HEK293 (cell line): ENCODE measurements around the gene DENND10.
A peak's percentile ranks its signal among the peaks of the same experiment; 100 is the strongest.

Experiments
- GLI4 ChIP-seq: fragments of 450-650 bp; formaldehyde crosslinking; IDR thresholded peaks from 2 replicates; pipeline ENCODE4 v1.5.1; 2016; ENCODE audit warnings: missing biosample characterization, missing genetic modification characterization
- SP3 ChIP-seq: fragments of 450-650 bp; formaldehyde crosslinking; IDR thresholded peaks from 2 replicates; pipeline ENCODE4 v1.5.1; 2016; ENCODE audit warnings: missing biosample characterization, missing genetic modification characterization
- TRIM28 ChIP-seq: IDR thresholded peaks from 2 replicates; pipeline ENCODE4 v1.6.1; 2011; ENCODE audit warnings: low read length, control low read depth, borderline replicate concordance
- ZBTB17 ChIP-seq: fragments of 450-650 bp; formaldehyde crosslinking; IDR thresholded peaks from 2 replicates; pipeline ENCODE4 v1.5.1; 2016; ENCODE audit warnings: missing biosample characterization, missing genetic modification characterization
- ZBTB20 ChIP-seq: fragments of 450-650 bp; formaldehyde crosslinking; IDR thresholded peaks from 2 replicates; pipeline ENCODE4 v1.5.1; 2016; ENCODE audit warnings: missing biosample characterization, missing genetic modification characterization
- ZBTB48 ChIP-seq: fragments of 450-650 bp; formaldehyde crosslinking; IDR thresholded peaks from 2 replicates; pipeline ENCODE4 v1.5.1; 2016; ENCODE audit warnings: missing biosample characterization, missing genetic modification characterization
- ZFP37 ChIP-seq: fragments of 450-650 bp; formaldehyde crosslinking; IDR thresholded peaks from 2 replicates; pipeline ENCODE4 v1.5.1; 2016; ENCODE audit warnings: missing biosample characterization, missing genetic modification characterization
- ZIC2 ChIP-seq: fragments of 450-650 bp; formaldehyde crosslinking; IDR thresholded peaks from 2 replicates; pipeline ENCODE4 v1.5.1; 2016; ENCODE audit warnings: missing biosample characterization, missing genetic modification characterization
- ZNF133 ChIP-seq: fragments of 450-650 bp; formaldehyde crosslinking; IDR thresholded peaks from 2 replicates; pipeline ENCODE4 v1.5.1; 2016; ENCODE audit warnings: missing biosample characterization, missing genetic modification characterization
- ZNF140 ChIP-seq: fragments of 450-650 bp; formaldehyde crosslinking; IDR thresholded peaks from 2 replicates; pipeline ENCODE4 v1.5.1; 2016; ENCODE audit warnings: missing biosample characterization, missing genetic modification characterization
- ZNF223 ChIP-seq: fragments of 450-650 bp; formaldehyde crosslinking; IDR thresholded peaks from 2 replicates; pipeline ENCODE4 v1.5.1; 2016; ENCODE audit warnings: missing biosample characterization, missing genetic modification characterization
- ZNF266 ChIP-seq: fragments of 450-650 bp; formaldehyde crosslinking; IDR thresholded peaks from 2 replicates; pipeline ENCODE4 v1.5.1; 2016; ENCODE audit warnings: missing biosample characterization, missing genetic modification characterization, low read depth
- ZNF350 ChIP-seq: fragments of 450-650 bp; formaldehyde crosslinking; IDR thresholded peaks from 2 replicates; pipeline ENCODE4 v1.5.0; 2017; ENCODE audit warnings: missing biosample characterization, mild to moderate bottlenecking, missing genetic modification characterization
- ZNF391 ChIP-seq: fragments of 450-650 bp; formaldehyde crosslinking; IDR thresholded peaks from 2 replicates; pipeline ENCODE4 v1.5.1; 2016; ENCODE audit warnings: low read depth, missing biosample characterization, missing genetic modification characterization, borderline replicate concordance
- ZNF423 ChIP-seq: fragments of 450-650 bp; formaldehyde crosslinking; IDR thresholded peaks from 2 replicates; pipeline ENCODE4 v1.5.1; 2016; ENCODE audit warnings: missing biosample characterization, missing genetic modification characterization
- ZNF501 ChIP-seq: fragments of 450-650 bp; formaldehyde crosslinking; IDR thresholded peaks from 2 replicates; pipeline ENCODE4 v1.5.1; 2016; ENCODE audit warnings: missing biosample characterization, missing genetic modification characterization
- ZNF510 ChIP-seq: fragments of 450-650 bp; formaldehyde crosslinking; IDR thresholded peaks from 2 replicates; pipeline ENCODE4 v1.5.1; 2018; ENCODE audit warnings: mild to moderate bottlenecking, missing genetic modification characterization, missing biosample characterization; ENCODE audit not compliant: insufficient replicate concordance
- ZNF529 ChIP-seq: fragments of 450-650 bp; formaldehyde crosslinking; IDR thresholded peaks from 2 replicates; pipeline ENCODE4 v1.5.1; 2017; ENCODE audit warnings: missing genetic modification characterization, missing biosample characterization; ENCODE audit not compliant: insufficient replicate concordance
- ZNF585B ChIP-seq: fragments of 450-650 bp; formaldehyde crosslinking; IDR thresholded peaks from 2 replicates; pipeline ENCODE4 v1.5.1; 2016; ENCODE audit warnings: missing biosample characterization, missing genetic modification characterization
- ZNF624 ChIP-seq: fragments of 450-650 bp; formaldehyde crosslinking; IDR thresholded peaks from 2 replicates; pipeline ENCODE4 v1.5.1; 2017; ENCODE audit warnings: missing biosample characterization, missing genetic modification characterization
- ZNF654 ChIP-seq: fragments of 450-650 bp; formaldehyde crosslinking; IDR thresholded peaks from 2 replicates; pipeline ENCODE4 v1.5.1; 2016; ENCODE audit warnings: low read depth, missing biosample characterization, missing genetic modification characterization
- ZNF658 ChIP-seq: fragments of 450-650 bp; formaldehyde crosslinking; IDR thresholded peaks from 2 replicates; pipeline ENCODE4; 2016; ENCODE audit warnings: missing biosample characterization, missing genetic modification characterization
- ZNF660 ChIP-seq: fragments of 450-650 bp; IDR thresholded peaks from 2 replicates; pipeline ENCODE4 v1.5.1; 2018; ENCODE audit warnings: missing biosample characterization, mild to moderate bottlenecking, missing genetic modification characterization
- ZNF670 ChIP-seq: fragments of 450-650 bp; formaldehyde crosslinking; IDR thresholded peaks from 2 replicates; pipeline ENCODE4 v1.5.1; 2016; ENCODE audit warnings: missing biosample characterization, missing genetic modification characterization, low read depth
- ZNF707 ChIP-seq: fragments of 450-650 bp; formaldehyde crosslinking; IDR thresholded peaks from 2 replicates; pipeline ENCODE4 v1.5.1; 2016; ENCODE audit warnings: missing biosample characterization, missing genetic modification characterization
- ZNF777 ChIP-seq: fragments of 450-650 bp; formaldehyde crosslinking; IDR thresholded peaks from 2 replicates; pipeline ENCODE4 v1.5.1; 2017; ENCODE audit warnings: missing biosample characterization, missing genetic modification characterization, borderline replicate concordance
- ZNF791 ChIP-seq: fragments of 450-650 bp; formaldehyde crosslinking; IDR thresholded peaks from 2 replicates; pipeline ENCODE4 v1.5.1; 2016; ENCODE audit warnings: missing biosample characterization, missing genetic modification characterization
- ZNF830 ChIP-seq: fragments of 450-650 bp; IDR thresholded peaks from 2 replicates; pipeline ENCODE4 v1.5.0; 2018; ENCODE audit warnings: missing biosample characterization, missing genetic modification characterization, low read depth, mild to moderate bottlenecking, moderate library complexity
- TF ChIP-seq, protein P1 (sequence below): fragments of 450-650 bp; formaldehyde crosslinking; IDR thresholded peaks from 2 replicates; pipeline ENCODE4 v1.5.1; 2016; ENCODE audit warnings: missing biosample characterization, missing genetic modification characterization
- TF ChIP-seq, protein P2 (sequence below): fragments of 450-650 bp; formaldehyde crosslinking; IDR thresholded peaks from 2 replicates; pipeline ENCODE4 v1.5.1; 2017; ENCODE audit warnings: missing biosample characterization, missing genetic modification characterization
- TF ChIP-seq, protein P3 (sequence below): fragments of 450-650 bp; formaldehyde crosslinking; IDR thresholded peaks from 2 replicates; pipeline ENCODE4 v1.5.1; 2017; ENCODE audit warnings: missing biosample characterization, missing genetic modification characterization
- TF ChIP-seq, protein P4 (sequence below): fragments of 450-650 bp; formaldehyde crosslinking; IDR thresholded peaks from 2 replicates; pipeline ENCODE4 v1.5.1; 2016; ENCODE audit warnings: missing biosample characterization, missing genetic modification characterization
- TF ChIP-seq, protein P5 (sequence below): fragments of 450-650 bp; IDR thresholded peaks from 2 replicates; pipeline ENCODE4 v1.5.1; 2018; ENCODE audit warnings: missing biosample characterization, mild to moderate bottlenecking, missing genetic modification characterization

Gene DENND10

DNA sequence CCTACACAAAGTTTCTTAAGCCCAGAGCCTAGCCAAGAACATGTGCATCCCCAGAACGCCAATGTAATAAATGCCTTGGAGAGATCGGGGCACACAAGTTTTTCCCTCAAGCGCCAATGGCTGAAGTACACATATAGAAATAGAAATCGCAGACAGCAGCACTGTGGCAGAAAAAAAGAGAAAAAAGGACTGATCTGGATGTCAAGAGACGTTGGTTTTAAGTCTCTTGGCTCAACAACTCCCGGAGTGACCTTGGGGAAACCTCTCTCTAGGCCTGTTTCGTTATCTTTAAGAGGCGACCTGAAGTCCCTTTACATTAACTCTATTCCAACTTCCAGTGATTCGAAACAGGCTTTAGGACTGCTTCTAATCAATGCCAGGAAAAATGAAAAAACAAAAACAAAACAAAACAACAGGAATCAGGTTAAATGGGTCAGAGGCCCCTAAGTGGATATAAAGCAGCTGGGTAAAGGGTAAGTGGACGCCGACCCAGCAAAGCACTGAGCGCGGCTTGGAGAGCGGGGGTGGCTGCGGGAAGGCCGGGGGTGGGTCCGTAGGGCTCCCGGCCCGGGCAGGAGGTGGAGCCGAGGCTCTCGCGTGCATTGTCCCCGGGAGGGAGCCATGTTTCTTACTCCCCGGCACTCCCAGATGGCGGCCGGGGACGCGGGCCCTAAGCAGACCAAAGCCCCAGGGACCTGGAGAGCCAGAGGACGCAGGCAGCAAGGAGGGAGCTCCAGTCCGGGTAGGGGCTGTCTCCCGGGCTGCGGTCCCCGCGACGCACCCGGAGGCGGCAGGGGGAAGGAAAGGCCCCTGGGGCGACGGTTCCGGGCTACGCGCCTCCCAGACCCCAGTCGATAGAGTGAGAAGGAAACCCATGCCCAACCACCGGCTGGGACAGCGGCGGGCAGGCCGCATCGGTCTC, 24.1 kb upstream of the DENND10 start (continued):
- TF ChIP-seq, protein P1, sequence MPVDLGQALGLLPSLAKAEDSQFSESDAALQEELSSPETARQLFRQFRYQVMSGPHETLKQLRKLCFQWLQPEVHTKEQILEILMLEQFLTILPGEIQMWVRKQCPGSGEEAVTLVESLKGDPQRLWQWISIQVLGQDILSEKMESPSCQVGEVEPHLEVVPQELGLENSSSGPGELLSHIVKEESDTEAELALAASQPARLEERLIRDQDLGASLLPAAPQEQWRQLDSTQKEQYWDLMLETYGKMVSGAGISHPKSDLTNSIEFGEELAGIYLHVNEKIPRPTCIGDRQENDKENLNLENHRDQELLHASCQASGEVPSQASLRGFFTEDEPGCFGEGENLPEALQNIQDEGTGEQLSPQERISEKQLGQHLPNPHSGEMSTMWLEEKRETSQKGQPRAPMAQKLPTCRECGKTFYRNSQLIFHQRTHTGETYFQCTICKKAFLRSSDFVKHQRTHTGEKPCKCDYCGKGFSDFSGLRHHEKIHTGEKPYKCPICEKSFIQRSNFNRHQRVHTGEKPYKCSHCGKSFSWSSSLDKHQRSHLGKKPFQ (tag by site-specific recombination), result no peak
- TF ChIP-seq ZNF423 (tag by site-specific recombination) (no peak; the same call in 1 of the 2 replicates), ZNF223 (tag by site-specific recombination) (no peak), ZNF529 (no peak), GLI4 (tag by site-specific recombination) (no peak), ZNF654 (tag by site-specific recombination) (no peak), ZBTB48 (tag by site-specific recombination) (peak; percentile 88), ZIC2 (tag by site-specific recombination) (peak; percentile 53), ZNF830 (tag by site-specific recombination) (no peak), ZNF350 (tag by site-specific recombination) (no peak), TRIM28 (no peak), ZNF658 (tag by site-specific recombination) (no peak), ZNF133 (tag by site-specific recombination) (no peak), SP3 (tag by site-specific recombination) (peak; percentile 62), ZNF624 (no peak), ZNF140 (tag by site-specific recombination) (no peak), ZNF585B (tag by site-specific recombination) (no peak), ZNF391 (tag by site-specific recombination) (no peak), ZNF501 (tag by site-specific recombination) (no peak), ZBTB17 (tag by site-specific recombination) (no peak), ZNF266 (tag by site-specific recombination) (no peak), ZBTB20 (tag by site-specific recombination) (peak; percentile 55; the same call in 1 of the 2 replicates), ZNF791 (tag by site-specific recombination) (no peak), ZNF510 (tag by site-specific recombination) (no peak), ZNF660 (tag by site-specific recombination) (no peak), ZNF670 (tag by site-specific recombination) (no peak), ZNF707 (tag by site-specific recombination) (no peak), ZFP37 (tag by site-specific recombination) (no peak), ZNF777 (tag by site-specific recombination) (no peak)
- TF ChIP-seq, protein P2, sequence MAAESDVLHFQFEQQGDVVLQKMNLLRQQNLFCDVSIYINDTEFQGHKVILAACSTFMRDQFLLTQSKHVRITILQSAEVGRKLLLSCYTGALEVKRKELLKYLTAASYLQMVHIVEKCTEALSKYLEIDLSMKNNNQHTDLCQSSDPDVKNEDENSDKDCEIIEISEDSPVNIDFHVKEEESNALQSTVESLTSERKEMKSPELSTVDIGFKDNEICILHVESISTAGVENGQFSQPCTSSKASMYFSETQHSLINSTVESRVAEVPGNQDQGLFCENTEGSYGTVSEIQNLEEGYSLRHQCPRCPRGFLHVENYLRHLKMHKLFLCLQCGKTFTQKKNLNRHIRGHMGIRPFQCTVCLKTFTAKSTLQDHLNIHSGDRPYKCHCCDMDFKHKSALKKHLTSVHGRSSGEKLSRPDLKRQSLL, result no peak
- TF ChIP-seq, protein P3, sequence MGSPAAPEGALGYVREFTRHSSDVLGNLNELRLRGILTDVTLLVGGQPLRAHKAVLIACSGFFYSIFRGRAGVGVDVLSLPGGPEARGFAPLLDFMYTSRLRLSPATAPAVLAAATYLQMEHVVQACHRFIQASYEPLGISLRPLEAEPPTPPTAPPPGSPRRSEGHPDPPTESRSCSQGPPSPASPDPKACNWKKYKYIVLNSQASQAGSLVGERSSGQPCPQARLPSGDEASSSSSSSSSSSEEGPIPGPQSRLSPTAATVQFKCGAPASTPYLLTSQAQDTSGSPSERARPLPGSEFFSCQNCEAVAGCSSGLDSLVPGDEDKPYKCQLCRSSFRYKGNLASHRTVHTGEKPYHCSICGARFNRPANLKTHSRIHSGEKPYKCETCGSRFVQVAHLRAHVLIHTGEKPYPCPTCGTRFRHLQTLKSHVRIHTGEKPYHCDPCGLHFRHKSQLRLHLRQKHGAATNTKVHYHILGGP (tag by site-specific recombination), result no peak
- TF ChIP-seq, protein P4, sequence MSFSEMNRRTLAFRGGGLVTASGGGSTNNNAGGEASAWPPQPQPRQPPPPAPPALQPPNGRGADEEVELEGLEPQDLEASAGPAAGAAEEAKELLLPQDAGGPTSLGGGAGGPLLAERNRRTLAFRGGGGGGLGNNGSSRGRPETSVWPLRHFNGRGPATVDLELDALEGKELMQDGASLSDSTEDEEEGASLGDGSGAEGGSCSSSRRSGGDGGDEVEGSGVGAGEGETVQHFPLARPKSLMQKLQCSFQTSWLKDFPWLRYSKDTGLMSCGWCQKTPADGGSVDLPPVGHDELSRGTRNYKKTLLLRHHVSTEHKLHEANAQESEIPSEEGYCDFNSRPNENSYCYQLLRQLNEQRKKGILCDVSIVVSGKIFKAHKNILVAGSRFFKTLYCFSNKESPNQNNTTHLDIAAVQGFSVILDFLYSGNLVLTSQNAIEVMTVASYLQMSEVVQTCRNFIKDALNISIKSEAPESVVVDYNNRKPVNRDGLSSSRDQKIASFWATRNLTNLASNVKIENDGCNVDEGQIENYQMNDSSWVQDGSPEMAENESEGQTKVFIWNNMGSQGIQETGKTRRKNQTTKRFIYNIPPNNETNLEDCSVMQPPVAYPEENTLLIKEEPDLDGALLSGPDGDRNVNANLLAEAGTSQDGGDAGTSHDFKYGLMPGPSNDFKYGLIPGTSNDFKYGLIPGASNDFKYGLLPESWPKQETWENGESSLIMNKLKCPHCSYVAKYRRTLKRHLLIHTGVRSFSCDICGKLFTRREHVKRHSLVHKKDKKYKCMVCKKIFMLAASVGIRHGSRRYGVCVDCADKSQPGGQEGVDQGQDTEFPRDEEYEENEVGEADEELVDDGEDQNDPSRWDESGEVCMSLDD (tag by site-specific recombination), result no peak
- TF ChIP-seq, protein P5, sequence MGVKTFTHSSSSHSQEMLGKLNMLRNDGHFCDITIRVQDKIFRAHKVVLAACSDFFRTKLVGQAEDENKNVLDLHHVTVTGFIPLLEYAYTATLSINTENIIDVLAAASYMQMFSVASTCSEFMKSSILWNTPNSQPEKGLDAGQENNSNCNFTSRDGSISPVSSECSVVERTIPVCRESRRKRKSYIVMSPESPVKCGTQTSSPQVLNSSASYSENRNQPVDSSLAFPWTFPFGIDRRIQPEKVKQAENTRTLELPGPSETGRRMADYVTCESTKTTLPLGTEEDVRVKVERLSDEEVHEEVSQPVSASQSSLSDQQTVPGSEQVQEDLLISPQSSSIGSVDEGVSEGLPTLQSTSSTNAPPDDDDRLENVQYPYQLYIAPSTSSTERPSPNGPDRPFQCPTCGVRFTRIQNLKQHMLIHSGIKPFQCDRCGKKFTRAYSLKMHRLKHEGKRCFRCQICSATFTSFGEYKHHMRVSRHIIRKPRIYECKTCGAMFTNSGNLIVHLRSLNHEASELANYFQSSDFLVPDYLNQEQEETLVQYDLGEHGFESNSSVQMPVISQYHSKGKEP (tag by site-specific recombination), result no peak
